Colon (tissue), 2 donors: ENCODE results near the gene UTY.

Source experiments
- FAIRE-seq: peaks from 2 replicates; lab custom pipeline; 2012; peaks lifted over from hg19 to GRCh38; lab: Jason Lieb, UNC
- donor health status: control.
- donor health status: control.

The UTY gene

GRCh38 chrY:13398876-13399275, 81.0 kb downstream of the UTY start:
- no peak for FAIRE-seq

DNA sequence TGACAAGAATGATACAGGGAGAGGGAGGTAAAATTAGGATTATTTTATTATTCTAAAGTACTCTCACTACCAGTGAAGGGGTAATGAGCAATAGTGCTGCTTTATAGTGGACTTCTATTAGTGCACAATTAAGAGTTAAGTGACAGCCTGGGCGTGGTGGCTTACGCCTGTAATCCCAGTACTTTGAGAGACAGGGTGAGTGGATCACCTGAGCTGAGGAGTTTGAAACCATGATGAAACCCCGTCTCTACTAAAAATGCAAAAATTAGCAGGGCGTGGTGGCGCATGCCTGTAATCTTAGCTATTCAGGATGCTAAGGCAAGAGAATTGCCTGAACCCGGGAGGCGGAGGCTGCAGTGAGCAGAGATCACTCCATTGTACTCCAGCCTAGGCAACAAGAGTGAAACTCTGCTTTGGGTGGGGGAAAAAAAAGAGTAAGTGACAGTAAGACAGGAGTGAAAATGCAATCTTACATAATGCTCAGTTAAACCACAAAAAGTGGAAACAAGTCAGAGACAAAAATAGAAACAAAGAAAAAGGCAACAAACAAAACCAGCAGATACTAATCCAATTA, 98.6 kb downstream of the UTY start:
- no peak for FAIRE-seq

DNA sequence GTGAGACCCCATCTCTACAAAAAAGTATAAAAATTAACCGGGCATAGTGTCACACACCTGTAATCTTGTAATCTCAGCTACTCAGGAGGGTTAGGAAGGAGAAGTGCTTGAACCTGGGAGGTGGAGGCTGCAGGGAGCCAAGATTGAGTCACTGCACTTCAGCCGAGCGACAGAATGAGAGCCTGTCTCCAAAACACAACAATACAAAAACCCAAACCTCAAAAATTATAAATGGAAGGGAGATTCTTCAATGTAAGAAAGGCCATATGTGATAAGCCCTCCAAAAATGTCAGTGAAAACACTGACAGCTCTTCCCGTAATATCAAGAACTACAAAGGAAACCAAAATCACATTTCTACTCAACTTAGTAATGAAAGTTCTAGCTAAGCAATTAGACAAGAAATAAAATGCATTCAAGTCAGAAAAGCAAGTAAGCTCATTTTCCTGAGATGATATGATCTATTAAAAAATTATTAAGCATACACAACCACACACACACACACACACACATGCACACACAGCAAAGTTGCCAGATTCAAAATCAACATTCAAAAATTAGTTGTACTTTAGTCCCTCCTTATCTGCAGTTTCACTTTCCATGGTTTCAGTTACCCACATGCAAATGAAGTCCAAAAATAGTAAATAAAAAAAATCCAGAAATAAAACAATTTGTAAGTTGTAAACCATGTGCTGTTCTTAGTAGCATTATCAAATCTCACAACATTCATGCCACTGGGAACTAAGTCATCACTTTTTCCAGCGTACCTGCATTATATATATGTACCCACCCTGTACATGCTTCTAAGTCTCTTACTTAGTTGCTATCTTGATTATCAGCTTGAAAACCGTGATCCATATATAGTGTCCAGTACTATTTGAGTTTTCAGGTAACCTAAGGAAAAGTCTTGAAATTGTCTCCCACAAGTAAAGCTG, 108.7 kb downstream of the UTY start:
- no peak for FAIRE-seq

GRCh38 chrY:13370245-13370644, 109.6 kb downstream of the UTY start:
- no peak for FAIRE-seq

GRCh38 chrY:13368513-13368845, 111.4 kb downstream of the UTY start:
- FAIRE-seq = no peak

DNA sequence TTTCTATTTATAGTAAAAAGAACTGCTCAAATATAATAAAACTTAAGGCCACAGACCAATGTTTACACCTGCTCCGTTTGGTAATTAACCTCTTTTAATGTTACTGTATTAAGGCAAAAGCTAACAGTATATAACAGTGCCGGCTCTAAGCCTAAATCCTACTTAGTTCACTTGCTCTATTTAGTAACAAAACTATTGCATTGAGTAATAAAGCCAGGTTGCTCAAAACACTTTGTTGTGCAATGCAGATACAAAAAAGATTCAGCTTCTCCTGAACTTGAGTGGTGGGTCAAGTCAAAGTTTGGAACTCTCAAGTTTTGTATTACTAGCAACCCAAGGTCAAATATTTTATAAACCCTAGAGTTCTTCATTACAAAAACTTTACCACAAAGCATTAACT, 116.2 kb downstream of the UTY start:
- FAIRE-seq = no peak

DNA sequence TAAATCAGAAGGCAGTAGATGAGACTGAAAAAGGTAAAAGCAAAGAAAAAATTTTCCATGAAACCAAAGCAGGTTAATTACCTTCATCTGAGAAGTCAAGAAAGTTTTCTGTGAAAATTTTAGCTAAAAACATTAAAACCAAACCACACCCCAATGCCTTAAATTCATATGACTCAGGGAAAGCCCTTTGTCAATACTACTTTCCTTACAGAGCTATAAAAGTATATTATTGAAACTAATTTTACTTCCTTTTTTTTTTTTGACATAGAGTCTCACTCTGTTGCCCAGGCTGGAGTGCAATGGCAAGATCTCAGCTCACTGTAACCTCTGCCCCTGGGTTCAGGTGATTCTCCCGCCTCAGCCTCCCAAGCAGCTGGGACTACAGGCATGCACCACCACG, 117.2 kb downstream of the UTY start:
- FAIRE-seq = no peak

GRCh38 chrY:13361656-13362636, 117.9 kb downstream of the UTY start:
- FAIRE-seq = no peak

DNA sequence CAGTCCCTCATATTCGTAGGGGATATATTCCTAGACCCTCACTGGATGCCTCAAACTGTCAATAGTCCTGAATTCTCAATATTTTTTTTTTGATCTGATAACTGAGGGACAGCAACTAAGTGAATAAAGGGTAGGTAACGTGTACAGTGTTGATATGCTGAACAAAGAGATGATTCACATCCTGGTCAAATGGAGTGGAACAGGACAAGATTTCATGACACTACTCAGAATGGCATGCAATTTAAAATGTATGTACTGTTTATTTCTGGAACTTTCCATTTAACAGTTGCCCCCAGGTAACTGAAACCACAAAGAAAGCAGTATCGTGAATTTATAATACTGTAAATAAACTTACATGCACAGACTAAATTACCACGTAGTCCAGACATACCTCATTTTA, 128.4 kb downstream of the UTY start:
- no peak for FAIRE-seq

DNA sequence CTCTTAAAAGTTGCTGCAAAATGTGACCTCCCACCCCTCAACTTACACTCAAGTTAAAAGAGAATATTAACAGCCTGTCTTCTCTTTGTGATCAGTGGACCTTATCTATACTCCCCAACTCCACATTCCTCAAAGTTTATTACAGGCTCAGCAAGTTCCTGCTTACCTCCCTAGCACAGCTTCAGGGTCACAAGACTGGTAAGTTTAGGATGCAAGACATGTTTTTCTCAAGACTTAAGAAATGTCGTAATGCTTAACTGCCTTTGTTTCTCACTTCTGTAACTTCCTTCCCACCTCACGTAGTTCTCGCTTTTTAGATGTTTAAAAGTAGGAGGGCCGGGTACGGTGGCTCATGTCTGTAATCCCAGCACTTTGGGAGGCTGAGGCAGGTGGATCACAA, 132.7 kb downstream of the UTY start:
- FAIRE-seq = no peak

DNA sequence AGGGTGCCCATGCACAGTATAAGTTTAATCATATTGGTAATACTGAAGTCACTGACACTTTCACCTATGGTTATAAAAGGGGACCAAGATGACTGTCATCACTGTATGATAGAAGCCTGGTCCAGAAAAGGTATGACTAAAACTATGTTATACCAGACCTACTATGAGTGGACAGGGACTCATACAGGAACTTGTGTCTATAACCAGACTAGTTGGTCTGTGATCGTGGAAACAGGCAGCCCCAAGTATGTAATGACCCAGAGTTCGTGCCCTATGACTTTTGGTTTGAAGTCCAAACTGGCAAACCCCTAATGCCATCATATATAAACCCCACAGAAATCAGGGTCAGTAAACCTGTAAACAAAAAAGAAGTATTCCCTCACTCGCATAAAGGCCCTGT, 134.3 kb downstream of the UTY start:
- no peak for FAIRE-seq

DNA sequence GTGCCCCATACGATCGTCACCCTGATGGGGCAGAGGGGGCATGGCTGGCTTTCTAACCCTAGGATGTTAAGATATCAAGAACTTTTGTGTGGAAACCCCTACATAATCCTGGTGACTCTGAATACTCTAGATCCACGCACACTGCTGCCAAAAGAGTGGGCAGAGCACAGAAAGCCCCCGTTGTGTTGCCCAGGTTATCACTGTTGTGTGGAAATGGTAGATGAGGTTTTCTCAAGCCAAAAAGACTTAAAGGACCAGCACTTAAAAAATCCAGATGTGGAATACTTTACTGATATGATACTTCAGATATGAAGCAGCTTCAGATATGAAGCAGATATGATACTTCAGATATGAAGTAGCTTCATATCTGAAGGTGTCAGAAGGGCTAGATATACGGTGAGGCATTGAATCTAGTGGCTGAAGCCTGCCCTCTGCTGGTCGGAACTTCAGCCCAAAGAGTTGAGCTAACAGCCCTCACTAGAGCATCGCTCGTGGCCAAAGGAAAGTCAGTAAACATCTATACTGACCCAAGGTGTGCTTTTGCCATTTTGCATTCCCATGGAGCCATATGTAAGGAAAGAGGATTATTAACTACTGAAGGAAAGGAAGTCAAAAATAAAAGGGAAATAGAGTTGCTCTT, 136.4 kb downstream of the UTY start:
- FAIRE-seq = no peak

DNA sequence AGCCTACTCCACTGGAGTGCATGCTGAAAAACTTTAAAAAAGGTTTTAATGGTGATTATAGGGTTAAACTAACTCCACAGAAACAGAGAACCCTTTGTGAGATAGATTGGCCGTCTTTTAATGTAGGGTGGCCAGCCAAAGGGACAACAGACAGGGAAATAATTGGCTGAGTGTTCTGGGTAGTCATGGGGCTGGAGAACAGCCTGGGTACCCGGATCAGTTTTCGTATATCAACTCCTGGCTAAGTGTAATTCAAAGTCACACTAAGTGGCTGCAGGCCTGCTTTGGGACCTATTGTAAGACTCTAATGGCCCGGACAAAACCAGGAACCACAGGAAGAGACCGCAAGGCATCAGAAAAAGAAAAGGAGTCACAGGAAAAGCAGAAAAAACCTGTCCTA, 139.9 kb downstream of the UTY start:
- FAIRE-seq = no peak

- no peak for FAIRE-seq
These were observed 140.5 kb downstream of the UTY start for GRCh38 chrY:13339381-13339780.

DNA sequence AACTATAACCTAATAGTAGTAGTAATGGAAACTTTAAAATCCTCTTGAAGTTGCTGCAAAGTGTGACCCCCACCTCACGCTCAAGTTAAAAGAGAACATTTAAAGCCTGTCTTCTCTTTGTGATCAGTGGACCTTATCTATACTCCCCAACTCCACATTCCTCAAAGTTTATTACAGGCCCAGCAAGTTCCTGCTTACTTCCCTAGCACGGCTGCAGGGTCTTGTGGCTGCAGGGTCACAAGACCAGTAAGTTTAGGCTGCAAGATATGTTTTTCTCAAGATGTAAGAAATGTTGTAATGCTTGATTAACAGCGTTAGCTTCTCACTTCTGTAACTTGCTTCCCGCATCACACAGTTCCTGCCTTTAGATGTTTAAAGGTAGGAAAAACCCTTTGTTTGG, 141.1 kb downstream of the UTY start:
- no peak for FAIRE-seq

DNA sequence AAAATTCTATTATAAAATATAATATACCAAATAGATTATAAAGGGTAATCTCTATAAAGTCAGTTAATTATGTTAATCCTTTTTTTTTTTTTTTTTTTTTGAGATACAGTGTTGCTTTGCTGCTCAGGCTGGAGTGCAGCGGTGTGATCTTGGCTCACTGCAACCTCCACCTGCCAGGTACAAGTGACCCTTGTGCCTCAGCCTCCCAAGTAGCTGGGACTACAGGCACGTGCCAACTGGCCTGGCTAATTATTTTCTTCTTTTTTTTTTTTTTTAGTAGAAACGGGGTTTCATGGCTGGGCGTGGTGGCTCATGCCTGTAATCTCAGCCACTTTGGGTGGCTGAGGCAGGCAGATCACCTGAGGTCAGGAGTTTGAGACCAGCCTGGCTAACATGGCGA, 141.9 kb downstream of the UTY start:
- no peak for FAIRE-seq

- FAIRE-seq = no peak
These were observed 146.0 kb downstream of the UTY start for GRCh38 chrY:13333791-13334190.

DNA sequence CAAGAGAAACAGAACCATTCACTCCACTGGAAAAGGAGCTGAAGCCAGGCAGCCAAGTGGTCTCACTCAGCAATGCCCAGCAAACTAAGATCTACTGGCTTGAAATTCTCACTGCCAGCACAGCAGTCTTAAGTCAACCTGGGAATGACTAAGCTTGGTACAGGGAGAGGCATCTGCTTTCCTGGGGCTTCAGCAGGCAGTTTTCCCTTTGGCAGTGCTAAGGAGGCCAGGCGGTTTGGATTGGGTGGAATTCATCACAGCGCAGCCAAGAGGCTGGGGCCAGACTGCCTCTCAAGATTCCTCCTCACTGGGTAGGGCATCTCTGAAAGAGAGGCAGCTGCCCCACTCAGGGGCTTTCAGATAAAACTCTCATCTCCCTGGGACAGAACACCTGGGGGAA, 149.2 kb downstream of the UTY start:
- FAIRE-seq = no peak

DNA sequence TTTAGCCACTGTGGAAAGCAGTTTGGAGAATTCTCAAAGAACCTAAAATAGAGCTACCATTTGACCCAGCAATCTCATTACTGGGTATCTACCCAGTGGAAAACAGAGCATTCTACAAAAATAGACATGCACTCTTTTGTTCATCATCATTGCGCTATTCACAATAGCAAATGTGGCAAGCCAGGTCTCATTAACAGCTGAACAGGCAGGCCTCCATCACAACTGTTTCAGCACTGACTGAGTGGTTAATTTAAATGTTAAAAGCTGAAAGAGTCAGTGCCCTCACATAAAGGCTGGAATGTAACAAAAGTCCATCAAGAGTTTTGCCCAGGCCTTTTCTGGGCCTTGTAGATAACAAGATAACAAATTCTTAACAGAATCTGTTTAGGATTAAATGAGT, 166.9 kb downstream of the UTY start:
- FAIRE-seq = no peak

DNA sequence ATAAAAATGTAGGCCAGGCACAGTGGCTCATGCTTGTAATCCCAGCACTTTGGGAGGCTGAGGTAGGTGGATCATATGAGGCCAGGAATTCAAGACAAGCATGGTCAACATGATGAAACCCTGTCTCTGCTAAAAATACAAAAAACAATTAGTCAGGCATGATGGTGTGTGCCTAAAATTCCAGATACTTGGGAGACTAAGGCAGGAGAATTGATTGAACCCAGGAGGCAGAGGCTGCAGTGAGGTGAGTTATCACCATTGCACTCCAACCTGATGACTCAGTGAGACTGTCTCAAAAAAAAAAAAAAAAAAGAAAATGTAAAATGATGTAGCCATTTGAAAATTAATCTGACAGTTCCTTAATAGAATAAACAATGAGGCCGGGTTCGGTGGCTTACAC, 171.9 kb downstream of the UTY start:
- FAIRE-seq = no peak

DNA sequence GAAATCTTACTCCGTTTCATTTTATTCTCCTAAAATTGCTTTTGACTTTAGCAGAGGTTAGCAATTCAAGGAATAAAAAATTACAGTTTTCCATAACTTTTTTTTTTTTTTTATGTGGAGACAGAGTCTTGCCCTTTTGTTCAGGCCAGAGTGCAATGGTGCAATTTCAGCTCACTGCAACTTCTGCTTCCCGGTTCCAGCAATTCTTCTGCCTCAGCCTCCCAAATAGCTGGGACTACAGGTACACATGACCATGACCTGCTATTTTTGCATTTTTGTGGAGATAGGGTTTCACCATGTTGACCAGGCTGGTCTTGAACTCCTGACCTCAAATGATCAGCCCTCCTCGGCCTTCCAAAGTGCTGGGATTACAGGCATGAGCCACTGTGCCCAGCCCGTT, 179.0 kb downstream of the UTY start:
- no peak for FAIRE-seq

GRCh38 chrY:13299411-13299810, 180.4 kb downstream of the UTY start:
- no peak for FAIRE-seq
